Measurements from ENCODE around the gene SOX4. TPM values are rescaled to one million over a fixed set of nuclear protein-coding genes. Genes with fewer than 3 reads are reported as not detected.

Gene SOX4
- total RNA-seq, 2 donors from 2014 or later: 45.1 to 47.0 TPM

- intact Hi-C loops (cut with DNase I): no loop called here
- Histone ChIP-seq H3K4me1 (no peaks in the 10 kb centered on the region), H3K9me3 (no peaks in the 10 kb centered on the region), H3K27ac (no peak overlapping the region), H3K36me3 (no peaks in the 10 kb centered on the region), H3K9ac (ENCODE audit: low read depth in 2 of 2, low read length in 2 of 2) (no peak overlapping the region), H3K27me3 (no peaks in the 10 kb centered on the region), H3K4me3 (no peak overlapping the region)
- TF ChIP-seq CTCF (IDR thresholded peaks at IDR 0.05): no peak
- no peak for DNase-seq
Measured at GRCh38 chr6:21615504-21615903, 22.0 kb downstream of the SOX4 start.

DNA sequence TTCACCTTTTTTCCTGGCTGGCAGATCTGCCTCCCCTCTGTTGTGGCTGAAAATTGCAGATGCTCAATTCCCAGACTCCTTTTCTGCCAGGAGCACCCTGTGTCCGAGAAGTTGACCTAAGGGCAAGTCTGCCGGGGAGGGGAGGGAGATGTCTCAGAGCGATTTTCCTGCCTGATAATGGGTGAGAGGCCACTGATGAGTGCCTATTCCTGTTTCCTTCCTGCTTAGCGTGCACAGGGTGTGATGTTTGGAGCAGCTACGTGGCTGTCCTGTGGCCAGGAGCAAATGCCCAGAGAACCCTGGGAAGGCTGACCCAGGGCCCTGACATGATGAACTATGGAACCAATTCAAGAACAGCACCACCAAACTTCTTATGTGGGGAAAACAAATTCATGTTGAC is 22.5 kb downstream of the SOX4 start:
- no peaks in the 10 kb centered on the region for H3K27me3 ChIP-seq
- intact Hi-C loops (cut with DNase I): no loop called here
- no peak for TF ChIP-seq CTCF (IDR thresholded peaks at IDR 0.05)
- H3K4me3 ChIP-seq: no peak overlapping the region
- no peaks in the 10 kb centered on the region for H3K9me3 ChIP-seq
- H3K4me1 ChIP-seq: no peaks in the 10 kb centered on the region
- H3K27ac ChIP-seq: no peak overlapping the region
- H3K9ac ChIP-seq (ENCODE audit: low read depth in 2 of 2, low read length in 2 of 2): no peak overlapping the region
- no peak for DNase-seq
- no peaks in the 10 kb centered on the region for H3K36me3 ChIP-seq

DNA sequence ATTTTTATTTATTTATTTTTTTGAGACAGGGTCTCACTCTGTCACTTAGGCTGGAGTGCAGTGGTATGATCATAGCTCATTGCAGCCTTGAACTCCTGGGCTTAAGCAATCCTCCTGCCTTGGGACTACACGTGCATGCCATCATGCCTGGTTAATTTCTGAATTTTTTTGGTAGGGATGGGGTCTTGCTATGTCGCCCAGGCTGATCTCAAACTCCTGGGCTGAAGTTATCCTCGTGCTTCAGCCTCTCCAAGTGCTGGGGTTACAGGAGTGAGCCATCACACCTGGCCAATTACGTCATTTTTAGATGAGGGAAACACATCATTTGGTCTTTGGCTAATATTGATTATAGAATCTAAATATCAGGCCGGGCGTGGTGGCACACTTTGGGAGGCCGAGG is 32.1 kb downstream of the SOX4 start:
- H3K36me3 ChIP-seq: no peaks in the 10 kb centered on the region
- H3K4me1 ChIP-seq: no peaks in the 10 kb centered on the region
- no peak overlapping the region for H3K9ac ChIP-seq (ENCODE audit: low read depth in 2 of 2, low read length in 2 of 2)
- TF ChIP-seq CTCF (IDR thresholded peaks at IDR 0.05): no peak
- DNase-seq: no peak
- no peaks in the 10 kb centered on the region for H3K27me3 ChIP-seq
- no peak overlapping the region for H3K4me3 ChIP-seq
- no peak overlapping the region for H3K27ac ChIP-seq
- no peaks in the 10 kb centered on the region for H3K9me3 ChIP-seq
- intact Hi-C loops (cut with DNase I): no loop called here

- Histone ChIP-seq H3K9me3 (no peaks in the 10 kb centered on the region), H3K27me3 (no peaks in the 10 kb centered on the region), H3K4me1 (no peaks in the 10 kb centered on the region), H3K4me3 (no peak overlapping the region), H3K9ac (ENCODE audit: low read depth in 2 of 2, low read length in 2 of 2) (no peak overlapping the region), H3K27ac (no peak overlapping the region), H3K36me3 (no peaks in the 10 kb centered on the region)
- intact Hi-C loops (cut with DNase I): no loop called here
- TF ChIP-seq CTCF (IDR thresholded peaks at IDR 0.05): no peak
- DNase-seq: no peak
Measured at GRCh38 chr6:21626756-21627155, 33.2 kb downstream of the SOX4 start.

DNA sequence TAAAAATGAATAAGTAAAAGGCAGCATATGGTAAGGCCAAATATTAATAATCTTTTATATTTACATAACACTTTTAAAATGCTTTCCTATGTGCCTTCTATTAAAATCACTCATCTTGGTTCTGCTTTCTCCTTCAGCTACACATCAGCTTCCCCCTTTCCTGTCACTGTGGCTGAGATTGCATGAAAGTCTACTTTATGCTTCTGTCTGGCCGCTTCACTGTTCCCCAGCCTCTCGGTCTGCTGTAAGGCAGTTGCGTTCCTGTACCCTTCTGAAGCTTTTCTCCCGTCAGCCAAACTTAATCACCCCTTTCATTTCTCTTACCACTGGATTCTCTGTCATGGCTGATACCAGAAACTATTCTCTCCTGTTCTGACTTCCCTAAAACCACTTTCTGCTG is 34.6 kb downstream of the SOX4 start:
- DNase-seq: no peak
- H3K36me3 ChIP-seq: no peaks in the 10 kb centered on the region
- no peaks in the 10 kb centered on the region for H3K9me3 ChIP-seq
- no peak overlapping the region for H3K4me3 ChIP-seq
- no peaks in the 10 kb centered on the region for H3K4me1 ChIP-seq
- H3K27ac ChIP-seq: no peak overlapping the region
- intact Hi-C loops (cut with DNase I): no loop called here
- no peak for TF ChIP-seq CTCF (IDR thresholded peaks at IDR 0.05)
- H3K27me3 ChIP-seq: no peaks in the 10 kb centered on the region
- H3K9ac ChIP-seq (ENCODE audit: low read depth in 2 of 2, low read length in 2 of 2): no peak overlapping the region

All from colonic mucosa (tissue), 4 donors.